HepG2 (cell line): Measurements from ENCODE around the gene NCKAP1. TPM values are rescaled to one million over a fixed set of nuclear protein-coding genes. Genes with fewer than 3 reads are reported as not detected.

ENCODE experiments used
- AHDC1 ChIP-seq: sonication (generic); formaldehyde crosslinking; IDR thresholded peaks from 2 replicates; pipeline ENCODE4 v1.5.1; 2020; ENCODE audit warnings: mild to moderate bottlenecking, missing genetic modification reagents, borderline replicate concordance
- BATF2 ChIP-seq: sonication (generic); formaldehyde crosslinking; IDR thresholded peaks from 2 replicates; pipeline ENCODE4 v1.8.0; 2022; ENCODE audit warnings: mild to moderate bottlenecking, missing genetic modification reagents, moderate library complexity
- CCDC6 ChIP-seq: sonication (generic); formaldehyde crosslinking; IDR thresholded peaks from 2 replicates; pipeline ENCODE4 v1.8.1; 2022; ENCODE audit warnings: mild to moderate bottlenecking, missing genetic modification reagents, moderate library complexity
- CREBL2 ChIP-seq: sonication (generic); formaldehyde crosslinking; IDR thresholded peaks from 2 replicates; pipeline ENCODE4 v1.8.1; 2023; ENCODE audit warnings: missing genetic modification reagents, mild to moderate bottlenecking, borderline replicate concordance
- ELK4 ChIP-seq: sonication (generic); formaldehyde crosslinking; IDR thresholded peaks from 2 replicates; pipeline ENCODE4 v1.9.0; 2021; ENCODE audit warnings: missing genetic modification reagents, borderline replicate concordance
- HINFP ChIP-seq: sonication (generic); formaldehyde crosslinking; IDR thresholded peaks from 2 replicates; pipeline ENCODE4 v1.4.0; 2020; ENCODE audit warnings: low read depth, mild to moderate bottlenecking, missing genetic modification reagents
- IKZF1 ChIP-seq: fragments of 450-650 bp; IDR thresholded peaks from 2 replicates; pipeline ENCODE4 v1.7.1; 2016
- SMYD3 ChIP-seq: sonication (generic); formaldehyde crosslinking; IDR thresholded peaks from 2 replicates; pipeline ENCODE4 v1.8.1; 2023; ENCODE audit warnings: mild to moderate bottlenecking, missing genetic modification reagents
- SP4 ChIP-seq: sonication (generic); formaldehyde crosslinking; IDR thresholded peaks from 2 replicates; pipeline ENCODE4 v1.8.1; 2023; ENCODE audit warnings: mild to moderate bottlenecking, missing genetic modification reagents
- U2AF1 ChIP-seq: fragments of 200-400 bp; formaldehyde crosslinking; optimal IDR thresholded peaks from 2 replicates; pipeline ENCODE3; 2017; ENCODE audit warnings: mild to moderate bottlenecking, low read depth, low read length
- ZBTB39 ChIP-seq: sonication (generic); formaldehyde crosslinking; IDR thresholded peaks from 2 replicates; pipeline ENCODE4 v1.5.0; 2020; ENCODE audit warnings: missing genetic modification reagents
- ZNF260 ChIP-seq: sonication (generic); formaldehyde crosslinking; IDR thresholded peaks from 2 replicates; pipeline ENCODE4 v1.4.0; 2020; ENCODE audit warnings: missing genetic modification reagents, low read depth, mild to moderate bottlenecking, borderline replicate concordance
- ZNF564 ChIP-seq: sonication (generic); formaldehyde crosslinking; IDR thresholded peaks from 2 replicates; pipeline ENCODE4 v1.8.1; 2023; ENCODE audit warnings: mild to moderate bottlenecking, missing genetic modification reagents
- ZNF569 ChIP-seq: sonication (generic); formaldehyde crosslinking; IDR thresholded peaks from 2 replicates; pipeline ENCODE4 v1.5.0; 2020; ENCODE audit warnings: mild to moderate bottlenecking, missing genetic modification reagents, moderate library complexity, borderline replicate concordance
- ZNF572 ChIP-seq: sonication (generic); formaldehyde crosslinking; IDR thresholded peaks from 2 replicates; pipeline ENCODE4 v1.5.1; 2020; ENCODE audit warnings: mild to moderate bottlenecking, missing genetic modification reagents
- ZNF766 ChIP-seq: sonication (generic); formaldehyde crosslinking; IDR thresholded peaks from 2 replicates; pipeline ENCODE4 v1.5.0; 2020; ENCODE audit warnings: missing genetic modification reagents, borderline replicate concordance
- ZNF816 ChIP-seq: sonication (generic); formaldehyde crosslinking; IDR thresholded peaks from 2 replicates; pipeline ENCODE4 v1.8.0; 2022; ENCODE audit warnings: missing genetic modification reagents, mild to moderate bottlenecking, borderline replicate concordance
- ZSCAN29 ChIP-seq: sonication (generic); formaldehyde crosslinking; conservative IDR thresholded peaks from 2 replicates; pipeline ENCODE4 v1.4.0; 2020; ENCODE audit warnings: mild to moderate bottlenecking, missing genetic modification reagents
- polyA plus RNA-seq, 8 experiments: library from polyadenylated mRNA; depleted of rRNA in 3 of 8; stranded (reverse) in 7 of 8; unstranded in 1 of 8; fragments of >200 nt; fragmentation: Illumina TruSeq in 4 of 8; extraction: Trizol in 4 of 8; gene quantifications; 2 replicates each; pipeline versions ENCODE4 v1.2.1 to v1.2.3, GENCODE V29; 2011 to 2016; ENCODE audit warnings: low read depth in 4 of 8, missing spikeins in 1 of 8, mixed read lengths in 1 of 8; ENCODE audit not compliant: insufficient read depth in 1 of 8
- total RNA-seq, 5 experiments: library from RNA; depleted of rRNA; stranded (reverse); fragments of >200 nt; fragmentation: Illumina TruSeq; extraction: Trizol; gene quantifications; 2 replicates each; pipeline ENCODE4 v1.2.3, GENCODE V29; 2016; ENCODE audit warnings: low read depth in 1 of 5

Gene NCKAP1
- total and polyA plus RNA-seq, 2 of the 13 experiments (the other 11 are each of a cell fraction or from before 2014, with no cell fraction given), result 72.1 to 96.3 TPM

GRCh38 chr2:182890773-182891378 is 147.4 kb downstream of the NCKAP1 start (continued):
- TF ChIP-seq ELK4 (CRISPR knock-in tag) (no peak), ZNF766 (CRISPR knock-in tag) (no peak), ZNF816 (CRISPR knock-in tag) (no peak), CCDC6 (CRISPR knock-in tag) (no peak), ZSCAN29 (CRISPR knock-in tag) (no peak), ZNF569 (CRISPR knock-in tag) (no peak), ZNF572 (CRISPR knock-in tag) (no peak), ZNF260 (no peak), ZNF564 (no peak), ZBTB39 (CRISPR knock-in tag) (no peak), SMYD3 (CRISPR knock-in tag) (no peak), AHDC1 (CRISPR knock-in tag) (no peak), IKZF1 (no peak), BATF2 (CRISPR knock-in tag) (no peak), U2AF1 (no peak), CREBL2 (no peak), SP4 (no peak), HINFP (no peak)
